CD8-positive, alpha-beta memory T cell (primary cell): Measurements from ENCODE around the gene FGF1. TPM values are rescaled to one million over a fixed set of nuclear protein-coding genes. Genes with fewer than 3 reads are reported as not detected.

Experiments
- CTCF ChIA-PET: fragments of 350-600 bp; sonication (Branson Sonifier 250); formaldehyde crosslinking; loops from one replicate; lab custom pipeline; 2021; ENCODE audit warnings: antibody characterized with exemption; lab: Charles Lee
- POLR2A ChIA-PET: fragments of 350-600 bp; sonication (Branson Sonifier 250); formaldehyde crosslinking; loops from one replicate; lab custom pipeline; 2021; ENCODE audit warnings: antibody characterized with exemption; lab: Charles Lee
- DNase-seq, 5 donors: peaks; one replicate each; pipeline versions ENCODE4 v3.0.0 to v3.0.0-alpha.2; 2020 to 2022; ENCODE audit warnings: mixed read lengths in 1 of 5
- H3K27ac ChIP-seq: one replicate; pipeline ENCODE4 v1.7.0; 2013; ENCODE audit warnings: low read depth, mild to moderate bottlenecking, low read length, moderate library complexity
- H3K27me3 ChIP-seq: 2 replicates; pipeline ENCODE4 v1.7.0; 2013; ENCODE audit warnings: low read length, mild to moderate bottlenecking; ENCODE audit not compliant: insufficient read depth, poor library complexity, severe bottlenecking
- H3K36me3 ChIP-seq: 2 replicates; pipeline ENCODE4 v1.7.0; 2013; ENCODE audit warnings: mild to moderate bottlenecking, low read length, moderate library complexity; ENCODE audit not compliant: insufficient read depth
- H3K4me1 ChIP-seq: 2 replicates; pipeline ENCODE4 v1.7.0; 2013; ENCODE audit warnings: mild to moderate bottlenecking, low read length, moderate library complexity; ENCODE audit not compliant: insufficient read depth
- H3K4me3 ChIP-seq: 2 replicates; pipeline ENCODE4 v1.7.0; 2013; ENCODE audit warnings: mild to moderate bottlenecking, low read length
- H3K9me3 ChIP-seq: 2 replicates; pipeline ENCODE4 v1.7.0; 2013; ENCODE audit warnings: mild to moderate bottlenecking, low read length
- H3K27ac Mint-ChIP-seq, 8 donors: one replicate each; pipeline ENCODE4 v1.8.0; 2020 to 2021; ENCODE audit warnings: mixed read lengths in 8 of 8, mild to moderate bottlenecking in 6 of 8, inconsistent platforms in 3 of 8, moderate library complexity in 3 of 8
- H3K27me3 Mint-ChIP-seq, 2 donors: one replicate each; pipeline ENCODE4 v1.8.0; 2020 to 2021; ENCODE audit warnings: mixed read lengths in 2 of 2, mild to moderate bottlenecking in 1 of 2, moderate library complexity in 1 of 2
- H3K36me3 Mint-ChIP-seq, 3 donors: one replicate each; pipeline ENCODE4 v1.8.0; 2020 to 2021; ENCODE audit warnings: mixed read lengths in 3 of 3, inconsistent platforms in 1 of 3, mild to moderate bottlenecking in 1 of 3
- H3K4me1 Mint-ChIP-seq, 3 donors: one replicate each; pipeline ENCODE4 v1.8.0; 2020 to 2021; ENCODE audit warnings: mixed read lengths in 3 of 3, inconsistent platforms in 1 of 3, mild to moderate bottlenecking in 1 of 3
- H3K4me3 Mint-ChIP-seq, 7 donors: one replicate each; pipeline ENCODE4 v1.8.0; 2020 to 2021; ENCODE audit warnings: mixed read lengths in 7 of 7, mild to moderate bottlenecking in 6 of 7, moderate library complexity in 4 of 7, inconsistent platforms in 2 of 7
- H3K9me3 Mint-ChIP-seq, 5 donors: one replicate each; pipeline ENCODE4 v1.8.0; 2020 to 2022; ENCODE audit warnings: mixed read lengths in 5 of 5, mild to moderate bottlenecking in 3 of 5, moderate library complexity in 2 of 5, inconsistent platforms in 1 of 5
- polyA plus RNA-seq: library from polyadenylated mRNA; unstranded; fragments of 300-500 nt; fragmentation: Illumina TruSeq; gene quantifications from one replicate; pipeline ENCODE4 v1.2.3, GENCODE V29; 2021
- total RNA-seq, 2 experiments: library from RNA; stranded (reverse); gene quantifications; one replicate each; pipeline ENCODE4 v1.2.3, GENCODE V29; 2021

FGF1 gene
- total RNA-seq (not detected), polyA plus RNA-seq (not detected)

- Mint-ChIP-seq H3K9me3 (peaks cover 0 to 2% (median 0%) of the 10 kb centered on the region in 5 donors), H3K27ac (peak within 1 kb of the TSS in 1 of 8 donors; percentile 34), H3K27me3 (peaks cover 14% of the 10 kb centered on the region in 2 donors), H3K36me3 (peaks cover 0 to 3% (median 0%) of the 10 kb centered on the region in 3 donors), H3K4me1 (no peaks in the 10 kb centered on the region), H3K4me3 (peak within 1 kb of the TSS in 1 of 7 donors; percentile 52)
- H3K4me3 ChIP-seq = no peak within 1 kb of the TSS
- H3K4me1 ChIP-seq = no peaks in the 10 kb centered on the region
- no peaks in the 10 kb centered on the region for H3K9me3 ChIP-seq
- H3K36me3 ChIP-seq = no peaks in the 10 kb centered on the region
- no peak for DNase-seq
- ChIA-PET CTCF (interaction anchor here (1.8 kb wide), 2 partner anchors 9 to 13 kb away, joined by 4 to 8 read pairs; no protein-coding TSS in a partner anchor), POLR2A (no interaction called here)
- H3K27ac ChIP-seq = no peak within 1 kb of the TSS
- no peaks in the 10 kb centered on the region for H3K27me3 ChIP-seq
These were observed at the start of gene FGF1 for GRCh38 chr5:142685418-142686209. TSS of gene FGF1 (minus strand) at chr5:142686090. CDS start at chr5:142614127, 71,963 bp downstream.

DNA sequence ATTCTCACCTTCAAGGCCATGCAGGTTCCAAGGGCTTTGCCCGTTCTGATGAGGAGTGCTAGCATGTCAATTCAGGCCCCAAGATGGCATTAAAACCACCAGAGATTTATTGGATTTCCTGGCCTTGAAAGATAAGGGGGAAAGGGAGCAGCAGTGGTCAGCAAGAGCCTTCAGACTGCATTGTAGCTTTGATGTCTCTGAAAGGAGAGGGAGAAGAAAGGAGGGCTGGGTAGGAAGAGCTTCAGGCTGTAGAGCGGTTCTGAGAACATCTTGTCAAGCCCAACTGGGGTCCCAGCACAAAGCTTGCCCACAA is 41.8 kb upstream of the FGF1 start:
- no peaks in the 10 kb centered on the region for H3K9me3 ChIP-seq
- Mint-ChIP-seq H3K4me1 (peaks cover 4 to 12% (median 9%) of the 10 kb centered on the region in 3 donors), H3K27ac (peak overlapping the region in 1 of 8 donors; percentile 71), H3K36me3 (no peaks in the 10 kb centered on the region), H3K9me3 (no peaks in the 10 kb centered on the region), H3K27me3 (no peaks in the 10 kb centered on the region), H3K4me3 (no peak overlapping the region)
- no peak overlapping the region for H3K27ac ChIP-seq
- CTCF ChIA-PET = interaction anchor here (1.3 to 4.4 kb wide), 2 partner anchors 10 to 31 kb away, joined by 3 to 14 read pairs; no protein-coding TSS in a partner anchor
- POLR2A ChIA-PET = no interaction called here
- H3K27me3 ChIP-seq = no peaks in the 10 kb centered on the region
- H3K4me3 ChIP-seq = no peak overlapping the region
- DNase-seq = no peak
- no peaks in the 10 kb centered on the region for H3K36me3 ChIP-seq
- H3K4me1 ChIP-seq = no peaks in the 10 kb centered on the region

- no peak overlapping the region for H3K27ac ChIP-seq
- POLR2A ChIA-PET = no interaction called here
- Mint-ChIP-seq H3K27me3 (no peaks in the 10 kb centered on the region), H3K27ac (no peak overlapping the region), H3K9me3 (no peaks in the 10 kb centered on the region), H3K36me3 (no peaks in the 10 kb centered on the region), H3K4me3 (no peak overlapping the region), H3K4me1 (peaks cover 0 to 5% (median 0%) of the 10 kb centered on the region in 3 donors)
- no peak overlapping the region for H3K4me3 ChIP-seq
- no peak for DNase-seq
- no peaks in the 10 kb centered on the region for H3K36me3 ChIP-seq
- H3K27me3 ChIP-seq = no peaks in the 10 kb centered on the region
- no peaks in the 10 kb centered on the region for H3K4me1 ChIP-seq
- CTCF ChIA-PET = no interaction called here
- no peaks in the 10 kb centered on the region for H3K9me3 ChIP-seq
These were observed 40.4 kb upstream of the FGF1 start for GRCh38 chr5:142726188-142726731.

DNA sequence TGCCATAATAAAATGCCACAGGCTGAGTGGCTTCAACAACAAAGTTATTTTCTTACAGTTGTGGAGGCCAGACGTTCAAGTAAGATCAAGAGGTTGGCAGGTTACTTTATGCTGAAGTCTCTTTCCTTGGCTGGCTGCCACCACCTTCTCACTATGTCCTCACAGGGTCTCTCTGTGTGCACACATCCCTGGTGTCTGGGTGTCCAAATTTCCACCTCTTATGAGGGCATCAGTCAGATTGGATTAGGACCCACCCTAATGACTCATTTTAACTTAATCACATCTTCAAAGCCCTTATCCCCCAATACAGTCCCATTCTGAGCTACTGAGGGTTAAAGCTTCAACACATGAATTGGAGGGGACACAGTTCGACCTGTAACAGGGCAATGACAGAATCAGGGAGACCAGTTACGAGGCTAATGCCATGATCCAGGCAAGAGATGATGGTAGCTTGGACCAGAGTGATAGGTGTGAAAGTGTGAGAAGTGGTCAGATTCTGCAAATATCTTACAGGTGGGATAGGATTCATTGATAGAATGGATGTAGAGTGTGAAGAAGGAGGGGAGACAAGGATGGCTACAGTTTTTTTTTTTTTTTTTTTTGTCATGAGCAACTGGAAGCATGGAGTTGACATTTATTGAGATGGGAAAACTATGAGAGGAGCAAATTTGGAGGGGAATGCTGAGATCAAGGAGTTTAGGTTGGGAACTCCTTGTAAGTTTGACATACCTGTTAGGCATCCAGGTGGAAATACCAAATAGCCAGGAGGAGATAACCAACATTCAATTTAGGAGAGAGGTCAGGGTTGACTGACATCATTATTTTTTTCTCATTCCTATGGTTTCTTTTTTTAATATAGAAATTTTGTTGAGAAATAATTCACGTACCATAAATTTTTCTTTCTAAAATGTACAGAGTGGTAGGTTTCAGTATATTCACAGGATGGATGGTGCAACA is 39.6 kb upstream of the FGF1 start:
- H3K27ac Mint-ChIP-seq = peak overlapping the region in 1 of 8 donors; percentile 73
- no peaks in the 10 kb centered on the region for H3K27me3 Mint-ChIP-seq

DNA sequence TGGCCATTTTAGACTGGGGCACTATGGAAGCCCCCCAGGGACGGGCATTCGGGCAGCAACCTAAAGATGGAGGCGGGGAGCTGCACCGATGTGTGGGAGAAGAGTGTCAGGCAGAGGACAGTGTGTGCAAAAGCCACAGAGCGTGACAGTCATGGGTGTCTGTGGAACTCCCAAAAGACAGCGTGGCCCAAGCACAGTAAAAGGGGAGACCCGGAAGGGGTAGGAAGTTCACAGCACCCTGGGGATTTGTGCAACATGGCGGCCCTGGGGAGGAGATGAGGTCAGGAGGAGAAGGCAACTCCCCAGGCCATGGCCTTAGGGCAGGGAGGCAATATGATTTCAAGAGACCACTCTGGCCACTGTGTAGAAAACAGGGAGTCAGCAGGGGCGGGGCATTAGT is 38.9 kb upstream of the FGF1 start:
- H3K27ac ChIP-seq = no peak overlapping the region
- H3K9me3 Mint-ChIP-seq = no peaks in the 10 kb centered on the region
- ChIA-PET POLR2A (no interaction called here), CTCF (interaction anchor here (1.4 to 5.0 kb wide), 6 partner anchors 10 to 163 kb away, joined by 3 to 38 read pairs (median 6); no protein-coding TSS in a partner anchor)
- H3K9me3 ChIP-seq = no peaks in the 10 kb centered on the region
- no peak for DNase-seq
- H3K27me3 Mint-ChIP-seq = no peaks in the 10 kb centered on the region
- H3K4me1 ChIP-seq = no peaks in the 10 kb centered on the region
- no peak overlapping the region for H3K4me3 Mint-ChIP-seq
- H3K4me3 ChIP-seq = no peak overlapping the region
- no peaks in the 10 kb centered on the region for H3K36me3 ChIP-seq
- no peak overlapping the region for H3K27ac Mint-ChIP-seq
- no peaks in the 10 kb centered on the region for H3K4me1 Mint-ChIP-seq
- no peaks in the 10 kb centered on the region for H3K27me3 ChIP-seq
- no peaks in the 10 kb centered on the region for H3K36me3 Mint-ChIP-seq

More for the DNA sequence above, 39.6 kb upstream of the FGF1 start:
- DNase-seq = no peak
- ChIA-PET CTCF (interaction anchor here (2.3 to 5.0 kb wide), 2 partner anchors 12 to 23 kb away, joined by 10 to 38 read pairs; no protein-coding TSS in a partner anchor), POLR2A (no interaction called here)
- Histone ChIP-seq H3K27ac (no peak overlapping the region), H3K9me3 (no peaks in the 10 kb centered on the region), H3K4me1 (no peaks in the 10 kb centered on the region), H3K36me3 (no peaks in the 10 kb centered on the region), H3K27me3 (no peaks in the 10 kb centered on the region), H3K4me3 (no peak overlapping the region)
- Mint-ChIP-seq H3K4me3 (no peak overlapping the region), H3K4me1 (no peaks in the 10 kb centered on the region), H3K36me3 (no peaks in the 10 kb centered on the region), H3K9me3 (no peaks in the 10 kb centered on the region)

DNA sequence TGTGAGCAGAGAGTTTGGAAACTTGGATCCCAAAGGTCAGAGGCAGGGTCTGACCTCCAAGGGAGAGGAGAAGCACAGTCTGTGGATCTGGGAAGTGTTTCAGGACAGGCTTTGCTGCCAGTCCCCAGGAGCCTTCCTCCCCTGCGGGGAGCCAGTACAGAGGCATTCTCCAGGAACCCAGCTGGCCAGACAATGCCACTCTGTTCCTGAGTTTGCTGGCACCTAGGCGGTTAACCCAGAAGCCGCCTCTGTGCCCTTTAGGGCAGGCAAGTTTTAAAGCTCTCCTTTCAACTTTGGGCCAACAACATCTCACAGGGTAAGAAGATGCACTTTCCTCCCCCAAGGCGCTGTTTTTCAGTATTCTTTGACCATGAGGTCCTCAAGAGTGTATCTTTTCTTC is 37.0 kb upstream of the FGF1 start:
- Histone ChIP-seq H3K4me3 (no peak overlapping the region), H3K36me3 (no peaks in the 10 kb centered on the region), H3K27ac (no peak overlapping the region), H3K27me3 (no peaks in the 10 kb centered on the region), H3K4me1 (no peaks in the 10 kb centered on the region), H3K9me3 (no peaks in the 10 kb centered on the region)
- H3K4me1 Mint-ChIP-seq = no peaks in the 10 kb centered on the region
- ChIA-PET POLR2A (no interaction called here), CTCF (interaction anchor here (1.4 to 5.0 kb wide), 8 partner anchors 8 to 158 kb away, joined by 3 to 38 read pairs (median 6); no protein-coding TSS in a partner anchor)
- H3K9me3 Mint-ChIP-seq = no peaks in the 10 kb centered on the region
- H3K27me3 Mint-ChIP-seq = no peaks in the 10 kb centered on the region
- peak overlapping the region in 1 of 8 donors; percentile 38 for H3K27ac Mint-ChIP-seq
- no peak for DNase-seq
- no peaks in the 10 kb centered on the region for H3K36me3 Mint-ChIP-seq
- H3K4me3 Mint-ChIP-seq = no peak overlapping the region

DNA sequence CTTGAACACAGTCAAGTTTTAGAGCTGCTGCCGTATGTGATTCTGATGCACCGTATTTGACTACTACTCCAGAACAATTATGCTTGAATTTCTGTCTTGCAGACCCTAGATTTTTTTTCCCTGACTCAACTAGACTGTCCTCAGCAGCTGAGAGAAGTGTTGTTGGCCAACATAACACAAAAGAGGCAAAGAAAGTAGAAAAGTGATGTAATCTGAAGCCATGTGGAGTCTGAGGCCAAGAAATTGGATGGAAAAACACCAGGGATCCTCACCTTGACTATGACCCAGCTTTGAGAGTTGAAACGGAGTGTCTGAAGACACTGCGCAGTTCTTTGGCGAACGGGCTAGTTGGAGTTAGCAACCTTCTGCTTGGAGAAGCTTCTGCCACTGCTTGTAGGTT is 36.3 kb upstream of the FGF1 start:
- no peaks in the 10 kb centered on the region for H3K9me3 Mint-ChIP-seq
- no peaks in the 10 kb centered on the region for H3K9me3 ChIP-seq
- H3K4me1 Mint-ChIP-seq = peaks cover 4 to 6% (median 4%) of the 10 kb centered on the region in 3 donors
- DNase-seq = no peak
- H3K4me1 ChIP-seq = peaks cover 7% of the 10 kb centered on the region
- no peak overlapping the region for H3K27ac Mint-ChIP-seq
- no peaks in the 10 kb centered on the region for H3K27me3 ChIP-seq
- no peak overlapping the region for H3K4me3 ChIP-seq
- no peak overlapping the region for H3K4me3 Mint-ChIP-seq
- H3K27ac ChIP-seq = no peak overlapping the region
- CTCF ChIA-PET = interaction anchor here (0.9 to 5.0 kb wide), 6 partner anchors 9 to 159 kb away, joined by 3 to 38 read pairs (median 6); partner anchors contain the start of gene ARHGAP26
- no peaks in the 10 kb centered on the region for H3K27me3 Mint-ChIP-seq
- POLR2A ChIA-PET = interaction anchor here (0.6 kb wide), 1 partner anchor 243 kb away, joined by 3 read pairs; no protein-coding TSS in a partner anchor
- no peaks in the 10 kb centered on the region for H3K36me3 ChIP-seq
- H3K36me3 Mint-ChIP-seq = no peaks in the 10 kb centered on the region
